ENCODE results near the gene APC2. TPM values are rescaled to one million over a fixed set of nuclear protein-coding genes. Genes with fewer than 3 reads are reported as not detected.

The APC2 gene
- total RNA-seq, 2 donors from 2014 or later = 0.38 to 0.57 TPM

DNA sequence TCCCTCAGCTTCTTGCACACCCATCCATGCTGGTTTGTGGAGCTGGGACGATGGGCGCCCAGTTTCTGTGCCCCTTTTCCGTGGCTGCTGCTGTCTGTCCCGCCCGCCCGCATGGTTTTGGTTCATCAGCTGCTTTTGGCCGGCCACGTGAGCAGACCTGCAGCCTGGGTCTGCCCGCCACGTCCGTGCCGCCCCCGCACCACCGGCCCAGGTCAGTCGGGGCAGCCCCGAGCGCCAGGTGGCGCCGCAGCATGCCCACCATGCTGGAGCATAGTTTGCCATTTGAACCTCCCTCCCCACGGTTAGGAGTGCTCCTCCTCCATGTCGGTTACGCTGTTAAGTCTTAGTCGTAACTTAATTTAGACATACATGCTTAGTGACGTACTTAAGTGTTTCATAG, 27.0 kb upstream of the APC2 start:
- no peak overlapping the region for H3K4me3 ChIP-seq (ENCODE audit: low read length)
- Mint-ChIP-seq H3K27ac (peak overlapping the region; percentile 69), H3K9me3 (no peaks in the 10 kb centered on the region), H3K4me3 (no peak overlapping the region), H3K27me3 (ENCODE audit: insufficient read depth) (no peaks in the 10 kb centered on the region), H3K36me3 (ENCODE audit: low read depth) (peaks cover 53% of the 10 kb centered on the region), H3K4me1 (no peaks in the 10 kb centered on the region)
- H3K9ac ChIP-seq (ENCODE audit: extremely low read depth, low read length, poor library complexity, severe bottlenecking) = no peak overlapping the region
- no peak for DNase-seq
- 93% methylated on average over 16 to 24 of the region's 24 CpGs for WGBS, 2 experiments (ENCODE audit: insufficient coverage in 1 of 2, insufficient read length in 1 of 2)
- H3K27ac ChIP-seq (ENCODE audit: low read depth, low read length) = no peak overlapping the region
- no peaks in the 10 kb centered on the region for H3K9me3 ChIP-seq (ENCODE audit: control insufficient read depth, low read length)
- no peaks in the 10 kb centered on the region for H3K27me3 ChIP-seq (ENCODE audit: control insufficient read depth, insufficient read depth, low read length, poor library complexity, severe bottlenecking)
- H3K4me1 ChIP-seq (ENCODE audit: control insufficient read depth, insufficient read depth, low read length) = no peaks in the 10 kb centered on the region
- TF ChIP-seq, protein P1, sequence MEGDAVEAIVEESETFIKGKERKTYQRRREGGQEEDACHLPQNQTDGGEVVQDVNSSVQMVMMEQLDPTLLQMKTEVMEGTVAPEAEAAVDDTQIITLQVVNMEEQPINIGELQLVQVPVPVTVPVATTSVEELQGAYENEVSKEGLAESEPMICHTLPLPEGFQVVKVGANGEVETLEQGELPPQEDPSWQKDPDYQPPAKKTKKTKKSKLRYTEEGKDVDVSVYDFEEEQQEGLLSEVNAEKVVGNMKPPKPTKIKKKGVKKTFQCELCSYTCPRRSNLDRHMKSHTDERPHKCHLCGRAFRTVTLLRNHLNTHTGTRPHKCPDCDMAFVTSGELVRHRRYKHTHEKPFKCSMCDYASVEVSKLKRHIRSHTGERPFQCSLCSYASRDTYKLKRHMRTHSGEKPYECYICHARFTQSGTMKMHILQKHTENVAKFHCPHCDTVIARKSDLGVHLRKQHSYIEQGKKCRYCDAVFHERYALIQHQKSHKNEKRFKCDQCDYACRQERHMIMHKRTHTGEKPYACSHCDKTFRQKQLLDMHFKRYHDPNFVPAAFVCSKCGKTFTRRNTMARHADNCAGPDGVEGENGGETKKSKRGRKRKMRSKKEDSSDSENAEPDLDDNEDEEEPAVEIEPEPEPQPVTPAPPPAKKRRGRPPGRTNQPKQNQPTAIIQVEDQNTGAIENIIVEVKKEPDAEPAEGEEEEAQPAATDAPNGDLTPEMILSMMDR (conservative IDR thresholded peaks at IDR 0.05) = peak; percentile 37
- H3K36me3 ChIP-seq (ENCODE audit: control insufficient read depth, insufficient read depth, low read length) = peaks cover 84% of the 10 kb centered on the region

DNA sequence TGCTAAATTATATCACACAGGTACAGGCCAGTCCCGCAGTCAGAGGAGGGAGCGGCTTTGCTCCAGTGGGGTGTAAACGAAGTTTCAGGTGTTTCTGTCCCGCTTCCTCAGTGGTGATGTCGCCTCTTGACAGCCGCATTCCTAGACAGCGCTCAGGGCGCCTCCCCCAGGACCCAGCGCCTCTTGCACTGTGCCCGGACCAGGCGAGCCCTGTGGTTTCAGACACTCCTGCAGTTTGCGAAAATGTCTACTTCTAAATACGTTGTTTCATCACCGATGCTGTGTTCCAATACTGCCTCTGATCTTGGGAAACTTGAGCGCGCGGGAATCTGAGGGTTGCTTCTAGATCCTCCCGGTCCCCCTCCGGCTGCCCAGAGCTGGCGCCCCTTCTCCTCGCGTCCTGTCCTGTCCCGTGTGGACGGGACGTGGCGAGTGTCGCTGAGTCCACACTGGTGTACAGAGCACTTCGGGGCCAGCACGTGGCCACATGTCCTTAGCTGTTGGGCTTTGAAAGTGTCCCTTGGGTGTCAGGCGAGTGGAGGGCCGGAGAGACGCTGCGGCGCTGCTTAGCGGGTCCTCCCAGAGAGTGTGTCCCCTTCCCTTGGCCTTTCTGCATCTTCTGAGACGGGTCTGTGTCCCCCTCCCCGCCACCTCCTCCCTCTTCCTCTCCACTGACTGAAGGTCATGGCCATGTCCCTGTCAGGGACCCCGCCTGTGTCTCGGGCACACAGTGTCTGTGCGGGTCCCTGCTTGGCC, 26.3 kb upstream of the APC2 start:
- Histone ChIP-seq H3K4me3 (ENCODE audit: low read length) (no peak overlapping the region), H3K36me3 (ENCODE audit: control insufficient read depth, insufficient read depth, low read length) (peaks cover 84% of the 10 kb centered on the region), H3K27me3 (ENCODE audit: control insufficient read depth, insufficient read depth, low read length, poor library complexity, severe bottlenecking) (no peaks in the 10 kb centered on the region), H3K9me3 (ENCODE audit: control insufficient read depth, low read length) (no peaks in the 10 kb centered on the region), H3K4me1 (ENCODE audit: control insufficient read depth, insufficient read depth, low read length) (no peaks in the 10 kb centered on the region), H3K9ac (ENCODE audit: extremely low read depth, low read length, poor library complexity, severe bottlenecking) (no peak overlapping the region), H3K27ac (ENCODE audit: low read depth, low read length) (peak overlapping the region; percentile 44)
- Mint-ChIP-seq H3K9me3 (no peaks in the 10 kb centered on the region), H3K4me1 (no peaks in the 10 kb centered on the region), H3K27me3 (ENCODE audit: insufficient read depth) (no peaks in the 10 kb centered on the region), H3K4me3 (no peak overlapping the region), H3K27ac (peak overlapping the region; percentile 69), H3K36me3 (ENCODE audit: low read depth) (peaks cover 53% of the 10 kb centered on the region)
- no peak for DNase-seq
- WGBS, 2 experiments (ENCODE audit: insufficient coverage in 1 of 2, insufficient read length in 1 of 2) = 92 to 97% methylated on average over 39 to 40 of the region's 40 CpGs
- TF ChIP-seq, protein P1 (conservative IDR thresholded peaks at IDR 0.05) = no peak

DNA sequence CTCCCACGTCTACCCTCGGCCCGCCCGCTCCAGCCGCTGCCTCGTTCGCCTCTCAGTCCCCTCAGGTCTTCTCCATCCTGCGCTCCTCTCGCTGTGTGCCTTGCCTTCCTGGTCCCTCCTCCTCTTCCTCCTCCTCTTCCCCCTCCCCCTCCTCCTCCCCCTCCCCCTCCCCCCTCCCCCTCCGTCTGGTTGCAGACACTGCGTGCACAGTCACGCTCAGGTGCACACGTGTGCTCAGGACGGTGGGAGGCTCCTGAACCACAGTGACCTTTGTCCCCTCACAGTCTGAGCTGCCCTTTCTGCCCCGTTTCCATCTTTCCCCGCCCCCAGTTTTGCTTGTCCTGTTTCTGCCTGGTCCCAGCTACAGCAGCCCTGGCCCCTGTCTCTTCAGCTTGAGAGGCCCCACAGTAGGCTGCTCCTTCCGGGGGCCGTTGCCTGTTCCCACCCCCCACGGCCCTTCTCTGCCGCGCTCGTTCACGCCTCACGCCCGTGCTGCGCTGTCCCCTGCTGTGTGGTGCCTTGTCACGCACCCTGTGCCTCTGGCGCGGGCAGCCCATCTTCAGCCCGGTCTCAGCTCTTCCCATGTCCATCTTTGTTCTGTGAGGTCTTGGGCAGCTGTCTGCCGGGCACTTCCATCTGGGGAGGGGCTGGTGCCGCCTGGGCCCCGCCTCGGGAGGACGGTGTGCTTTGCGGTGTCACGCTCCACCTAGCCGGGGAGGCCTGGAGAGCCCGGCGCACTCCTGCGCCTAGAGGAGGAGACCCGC, 25.5 kb upstream of the APC2 start:
- H3K36me3 ChIP-seq (ENCODE audit: control insufficient read depth, insufficient read depth, low read length) = peaks cover 79% of the 10 kb centered on the region
- Mint-ChIP-seq H3K9me3 (no peaks in the 10 kb centered on the region), H3K4me1 (no peaks in the 10 kb centered on the region), H3K27ac (no peak overlapping the region), H3K27me3 (ENCODE audit: insufficient read depth) (no peaks in the 10 kb centered on the region), H3K36me3 (ENCODE audit: low read depth) (peaks cover 47% of the 10 kb centered on the region), H3K4me3 (no peak overlapping the region)
- H3K9ac ChIP-seq (ENCODE audit: extremely low read depth, low read length, poor library complexity, severe bottlenecking) = no peak overlapping the region
- 91 to 94% methylated on average over 18 to 39 of the region's 42 CpGs for WGBS, 2 experiments (ENCODE audit: insufficient coverage in 1 of 2, insufficient read length in 1 of 2)
- no peak overlapping the region for H3K4me3 ChIP-seq (ENCODE audit: low read length)
- TF ChIP-seq, protein P1 (conservative IDR thresholded peaks at IDR 0.05) = no peak
- H3K27ac ChIP-seq (ENCODE audit: low read depth, low read length) = peak overlapping the region; percentile 63
- DNase-seq = no peak
- H3K4me1 ChIP-seq (ENCODE audit: control insufficient read depth, insufficient read depth, low read length) = no peaks in the 10 kb centered on the region
- no peaks in the 10 kb centered on the region for H3K27me3 ChIP-seq (ENCODE audit: control insufficient read depth, insufficient read depth, low read length, poor library complexity, severe bottlenecking)
- H3K9me3 ChIP-seq (ENCODE audit: control insufficient read depth, low read length) = no peaks in the 10 kb centered on the region

All from endodermal cell (in vitro differentiated cells).